PC-3 (cell line): ENCODE measurements around the gene PAGR1. TPM values are rescaled to one million over a fixed set of nuclear protein-coding genes. Genes with fewer than 3 reads are reported as not detected.
A peak's percentile ranks its signal among the peaks of the same experiment; 100 is the strongest.

Experiments used
- ATAC-seq: fragments of 200-7000 bp; cut with Tn5 transposase; 2 replicates; pipeline ENCODE4 v1.9.1; 2020; ENCODE audit warnings: mild to moderate bottlenecking, moderate library complexity
- BruUV-seq: library from RNA; stranded (reverse); fragments of 400-500 nt; replicated peaks from 2 replicates; lab custom pipeline; 2021; lab: Mats Ljungman, UMichigan
- CTCF ChIA-PET: fragments of 300-600 bp; sonication (Branson Sonifier 250); formaldehyde crosslinking; loops from one replicate; lab custom pipeline; 2022; ENCODE audit warnings: antibody characterized with exemption; lab: Charles Lee
- POLR2A ChIA-PET: fragments of 300-600 bp; sonication (Branson Sonifier 250); formaldehyde crosslinking; loops from one replicate; lab custom pipeline; 2022; ENCODE audit warnings: antibody characterized with exemption; ENCODE audit not compliant: unreplicated experiment; lab: Charles Lee
- DNase-seq: peaks from one replicate; pipeline ENCODE4 v3.0.0-alpha.2; 2015
- H2AFZ ChIP-seq: fragments of 300-600 bp; sonication (generic); 2 replicates; pipeline ENCODE4 v1.6.0; 2016; ENCODE audit warnings: antibody characterized with exemption, low read length
- H3F3A ChIP-seq: fragments of 300-600 bp; sonication (generic); one replicate; pipeline ENCODE4 v1.6.0; 2017; ENCODE audit warnings: antibody characterized with exemption, low read length, control low read depth, mild to moderate bottlenecking; ENCODE audit not compliant: unreplicated experiment
- H3K27ac ChIP-seq: fragments of 300-600 bp; sonication (generic); 2 replicates; pipeline ENCODE4 v1.5.1; 2016; ENCODE audit warnings: mild to moderate bottlenecking, low read length
- H3K27me3 ChIP-seq: fragments of 300-600 bp; sonication (generic); 2 replicates; pipeline ENCODE4 v1.6.1; 2016; ENCODE audit warnings: low read length, mixed read lengths
- H3K36me3 ChIP-seq: fragments of 300-600 bp; sonication (generic); 2 replicates; pipeline ENCODE4 v1.6.1; 2016; ENCODE audit warnings: low read depth, mixed run types, low read length, mixed read lengths
- H3K4me1 ChIP-seq: fragments of 300-600 bp; sonication (generic); 2 replicates; pipeline ENCODE4 v1.5.1; 2016; ENCODE audit warnings: low read length; ENCODE audit not compliant: insufficient read depth
- H3K4me2 ChIP-seq: fragments of 300-600 bp; sonication (generic); 2 replicates; pipeline ENCODE4 v1.6.0; 2016; ENCODE audit warnings: low read length
- H3K4me3 ChIP-seq: fragments of 300-600 bp; sonication (generic); 2 replicates; pipeline ENCODE4 v1.5.1; 2016; ENCODE audit warnings: mild to moderate bottlenecking, low read length, mixed read lengths
- H3K79me2 ChIP-seq: fragments of 300-600 bp; sonication (generic); 2 replicates; pipeline ENCODE4 v1.6.1; 2017; ENCODE audit warnings: low read length, mixed read lengths
- H3K9ac ChIP-seq: fragments of 300-600 bp; sonication (generic); 2 replicates; pipeline ENCODE4 v1.6.0; 2016; ENCODE audit warnings: mild to moderate bottlenecking, low read length
- H3K9me2 ChIP-seq: fragments of 300-600 bp; sonication (generic); replicated peaks from 2 replicates; pipeline ENCODE4 v1.6.1; 2016; ENCODE audit warnings: mixed run types, low read length, mixed read lengths
- H3K9me3 ChIP-seq: fragments of 300-600 bp; sonication (generic); 2 replicates; pipeline ENCODE4 v1.6.1; 2016; ENCODE audit warnings: low read length, mixed read lengths
- H4K20me1 ChIP-seq: fragments of 300-600 bp; sonication (generic); 2 replicates; pipeline ENCODE4 v1.6.1; 2016; ENCODE audit warnings: low read length, mixed read lengths
- CTCF ChIP-seq: fragments of 300-600 bp; sonication (generic); conservative IDR thresholded peaks from 2 replicates; pipeline ENCODE4 v1.5.1; 2017; ENCODE audit warnings: antibody characterized with exemption, low read depth, mild to moderate bottlenecking, low read length
- EZH2 ChIP-seq: fragments of 300-600 bp; sonication (generic); IDR thresholded peaks from one replicate; pipeline ENCODE4 v1.6.1; 2017; ENCODE audit warnings: antibody characterized with exemption, mild to moderate bottlenecking, low read length; ENCODE audit not compliant: unreplicated experiment
- EZH2phosphoT487 ChIP-seq: fragments of 300-600 bp; sonication (generic); IDR thresholded peaks from 2 replicates; pipeline ENCODE4 v1.6.1; 2018; ENCODE audit warnings: mild to moderate bottlenecking, antibody characterized with exemption, low read length, borderline replicate concordance
- intact Hi-C: fragments of 100-400 bp; cut with micrococcal nuclease; formaldehyde crosslinking; loops from 2 replicates; pipeline ENCODE4 v1.9.0; 2023
- total RNA-seq: library from RNA; depleted of rRNA; stranded (reverse); fragments of >200 nt; gene quantifications from 2 replicates; pipeline ENCODE4 v1.2.3, GENCODE V29; 2014

PAGR1 gene
- total RNA-seq, 1 experiment from 2014 or later, result 53.8 TPM

GRCh38 chr16:29802416-29802935 is 13.5 kb upstream of the PAGR1 start:
- H3K4me3 ChIP-seq, result no peak overlapping the region
- BruUV-seq, result no TSS peak
- H3K4me1 ChIP-seq, result peaks cover 8% of the 10 kb centered on the region; the same call in 1 of the 2 replicates
- H3K4me2 ChIP-seq, result no peak overlapping the region
- peaks cover 4% of the 10 kb centered on the region for H3K79me2 ChIP-seq
- H3K36me3 ChIP-seq, result peaks cover 24% of the 10 kb centered on the region; the same call in 1 of the 2 replicates
- H3K9me2 ChIP-seq, result no peaks in the 10 kb centered on the region
- POLR2A ChIA-PET, result no interaction called here
- H3K27me3 ChIP-seq, result no peaks in the 10 kb centered on the region
- H3K27ac ChIP-seq, result no peak overlapping the region
- TF ChIP-seq EZH2, result no peak
- TF ChIP-seq CTCF, result no peak
- TF ChIP-seq EZH2phosphoT487, result no peak
- no peak overlapping the region for H3K9ac ChIP-seq
- no peaks in the 10 kb centered on the region for H3K9me3 ChIP-seq
- CTCF ChIA-PET, result no interaction called here
- H3F3A ChIP-seq, result no peaks in the 10 kb centered on the region
- no peak for ATAC-seq
- no peak overlapping the region for H2AFZ ChIP-seq
- intact Hi-C loops, result no loop called here
- no peak for DNase-seq
- H4K20me1 ChIP-seq, result no peaks in the 10 kb centered on the region

GRCh38 chr16:29804020-29804419 is 11.9 kb upstream of the PAGR1 start:
- Histone ChIP-seq H3K9me3 (no peaks in the 10 kb centered on the region), H3F3A (no peaks in the 10 kb centered on the region), H3K4me3 (no peak overlapping the region), H3K27ac (no peak overlapping the region), H3K9me2 (no peaks in the 10 kb centered on the region), H3K9ac (no peak overlapping the region), H4K20me1 (0 out of 2 replicates have a peak, but pooled peaks cover 6% of the 10 kb centered on the region), H3K4me2 (peak overlapping the region; percentile 89; the same call in 1 of the 2 replicates), H2AFZ (no peak overlapping the region), H3K79me2 (peaks cover 20% of the 10 kb centered on the region), H3K4me1 (peaks cover 16% of the 10 kb centered on the region; the same call in 1 of the 2 replicates), H3K36me3 (peaks cover 16% of the 10 kb centered on the region; the same call in 1 of the 2 replicates), H3K27me3 (no peaks in the 10 kb centered on the region)
- intact Hi-C loops, result no loop called here
- POLR2A ChIA-PET, result interaction anchor here (0.6 kb wide), 2 partner anchors 39 to 84 kb away, joined by 3 to 12 read pairs; no protein-coding TSS in a partner anchor
- no peak for DNase-seq
- TF ChIP-seq EZH2phosphoT487 (no peak), EZH2 (no peak), CTCF (no peak)
- no TSS peak for BruUV-seq
- no peak for ATAC-seq
- CTCF ChIA-PET, result interaction anchor here (0.9 kb wide), 1 partner anchor 44 kb away, joined by 3 read pairs; no protein-coding TSS in a partner anchor
